Effector memory CD4-positive, alpha-beta T cell (primary cell): ENCODE measurements around the gene KLHDC1.
"Not testable (repeated sequence)": the region's sequence is repeated elsewhere in the genome, so short reads cannot be mapped to it uniquely, and the experiment has no call there.

ENCODE experiments used
- DNase-seq, 3 donors: peaks; one replicate each; pipeline ENCODE4 v3.0.0-alpha.2; 2020
- H3K27ac ChIP-seq: 2 replicates; pipeline ENCODE4 v1.7.0; 2013; ENCODE audit warnings: mild to moderate bottlenecking, low read length, moderate library complexity; ENCODE audit not compliant: insufficient read depth, poor library complexity, severe bottlenecking
- H3K27me3 ChIP-seq: replicated peaks from 2 replicates; pipeline ENCODE4 v1.7.0; 2013; ENCODE audit warnings: mild to moderate bottlenecking, low read length; ENCODE audit not compliant: insufficient read depth, control insufficient read depth, poor library complexity, severe bottlenecking
- H3K36me3 ChIP-seq: 2 replicates; pipeline ENCODE4 v1.7.0; 2013; ENCODE audit warnings: mild to moderate bottlenecking, low read length, moderate library complexity; ENCODE audit not compliant: control insufficient read depth, insufficient read depth
- H3K4me1 ChIP-seq: 2 replicates; pipeline ENCODE4 v1.7.0; 2013; ENCODE audit warnings: low read length, mild to moderate bottlenecking; ENCODE audit not compliant: control insufficient read depth, insufficient read depth, poor library complexity, severe bottlenecking
- H3K4me3 ChIP-seq: 2 replicates; pipeline ENCODE4 v1.7.0; 2013; ENCODE audit warnings: low read length, low read depth, mild to moderate bottlenecking; ENCODE audit not compliant: insufficient read depth, poor library complexity, severe bottlenecking
- H3K9me3 ChIP-seq: 2 replicates; pipeline ENCODE4 v1.7.0; 2013; ENCODE audit warnings: mild to moderate bottlenecking, low read length, moderate library complexity; ENCODE audit not compliant: control insufficient read depth
- total RNA-seq, 3 donors: gene quantifications; one replicate each; lab custom pipeline; 2026; lab: John Stamatoyannopoulos, UW

Gene KLHDC1
- 5.8 to 7.8 (median 7.1) reads per million in 3 donors for total RNA-seq

- Histone ChIP-seq H3K4me1 (peaks cover 2% of the 10 kb centered on the region), H3K4me3 (peak within 1 kb of the TSS; percentile 70), H3K36me3 (no peaks in the 10 kb centered on the region), H3K9me3 (no peaks in the 10 kb centered on the region), H3K27me3 (no peaks in the 10 kb centered on the region), H3K27ac (peak within 1 kb of the TSS; percentile 70)
- peak; percentile 63 to 73 (median 65) for DNase-seq
Observed at GRCh38 chr14:49692811-49693734, at the start of gene KLHDC1. Gene KLHDC1 (plus strand): TSS chr14:49693120. CDS start chr14:49693195, 75 bp downstream.

GRCh38 chr14:49653508-49653907 lies 39.4 kb upstream of the KLHDC1 start:
- no peaks in the 10 kb centered on the region for H3K27me3 ChIP-seq
- no peak overlapping the region for H3K4me3 ChIP-seq
- no peak overlapping the region for H3K27ac ChIP-seq
- no peaks in the 10 kb centered on the region for H3K36me3 ChIP-seq
- no peaks in the 10 kb centered on the region for H3K4me1 ChIP-seq
- H3K9me3 ChIP-seq = no peaks in the 10 kb centered on the region
- DNase-seq = no peak

GRCh38 chr14:49654511-49654910 lies 38.4 kb upstream of the KLHDC1 start:
- no peak for DNase-seq
- Histone ChIP-seq H3K27me3 (no peaks in the 10 kb centered on the region), H3K4me3 (no peak overlapping the region), H3K4me1 (no peaks in the 10 kb centered on the region), H3K9me3 (no peaks in the 10 kb centered on the region), H3K27ac (no peak overlapping the region), H3K36me3 (no peaks in the 10 kb centered on the region)

GRCh38 chr14:49657500-49657899 lies 35.4 kb upstream of the KLHDC1 start:
- not testable (repeated sequence) for H3K9me3 ChIP-seq, DNase-seq, H3K27ac ChIP-seq, H3K36me3 ChIP-seq, H3K4me3 ChIP-seq, H3K27me3 ChIP-seq, H3K4me1 ChIP-seq

GRCh38 chr14:49659526-49660455 lies 33.1 kb upstream of the KLHDC1 start:
- no peak for DNase-seq
- H3K4me1 ChIP-seq = no peaks in the 10 kb centered on the region
- no peaks in the 10 kb centered on the region for H3K27me3 ChIP-seq
- H3K4me3 ChIP-seq = no peak overlapping the region
- H3K27ac ChIP-seq = no peak overlapping the region
- no peaks in the 10 kb centered on the region for H3K9me3 ChIP-seq
- H3K36me3 ChIP-seq = no peaks in the 10 kb centered on the region

GRCh38 chr14:49670475-49670874 lies 22.4 kb upstream of the KLHDC1 start:
- Histone ChIP-seq H3K4me3 (no peak overlapping the region), H3K4me1 (no peaks in the 10 kb centered on the region), H3K9me3 (no peaks in the 10 kb centered on the region), H3K36me3 (no peaks in the 10 kb centered on the region), H3K27ac (no peak overlapping the region), H3K27me3 (no peaks in the 10 kb centered on the region)
- no peak for DNase-seq

GRCh38 chr14:49673586-49673985 lies 19.3 kb upstream of the KLHDC1 start:
- Histone ChIP-seq H3K9me3 (no peaks in the 10 kb centered on the region), H3K4me3 (no peak overlapping the region), H3K4me1 (no peaks in the 10 kb centered on the region), H3K36me3 (no peaks in the 10 kb centered on the region), H3K27ac (no peak overlapping the region), H3K27me3 (no peaks in the 10 kb centered on the region)
- DNase-seq = no peak

GRCh38 chr14:49677643-49678042 lies 15.3 kb upstream of the KLHDC1 start:
- Histone ChIP-seq H3K27ac (no peak overlapping the region), H3K9me3 (no peaks in the 10 kb centered on the region), H3K4me3 (no peak overlapping the region), H3K4me1 (no peaks in the 10 kb centered on the region), H3K27me3 (no peaks in the 10 kb centered on the region), H3K36me3 (no peaks in the 10 kb centered on the region)
- no peak for DNase-seq

GRCh38 chr14:49679271-49679670 lies 13.6 kb upstream of the KLHDC1 start:
- H3K36me3 ChIP-seq = no peaks in the 10 kb centered on the region
- H3K9me3 ChIP-seq = no peaks in the 10 kb centered on the region
- H3K27ac ChIP-seq = no peak overlapping the region
- DNase-seq = no peak
- no peaks in the 10 kb centered on the region for H3K4me1 ChIP-seq
- no peaks in the 10 kb centered on the region for H3K27me3 ChIP-seq
- H3K4me3 ChIP-seq = no peak overlapping the region
